Measurements from ENCODE around the gene VSX1.

VSX1 gene

GRCh38 chr20:25040438-25040831 lies 41.5 kb downstream of the VSX1 start:
- H3K27ac ChIP-seq = peak overlapping the region; percentile 59
- H3K36me3 ChIP-seq (ENCODE audit: control insufficient read depth, insufficient read depth, low read length) = no peaks in the 10 kb centered on the region

DNA sequence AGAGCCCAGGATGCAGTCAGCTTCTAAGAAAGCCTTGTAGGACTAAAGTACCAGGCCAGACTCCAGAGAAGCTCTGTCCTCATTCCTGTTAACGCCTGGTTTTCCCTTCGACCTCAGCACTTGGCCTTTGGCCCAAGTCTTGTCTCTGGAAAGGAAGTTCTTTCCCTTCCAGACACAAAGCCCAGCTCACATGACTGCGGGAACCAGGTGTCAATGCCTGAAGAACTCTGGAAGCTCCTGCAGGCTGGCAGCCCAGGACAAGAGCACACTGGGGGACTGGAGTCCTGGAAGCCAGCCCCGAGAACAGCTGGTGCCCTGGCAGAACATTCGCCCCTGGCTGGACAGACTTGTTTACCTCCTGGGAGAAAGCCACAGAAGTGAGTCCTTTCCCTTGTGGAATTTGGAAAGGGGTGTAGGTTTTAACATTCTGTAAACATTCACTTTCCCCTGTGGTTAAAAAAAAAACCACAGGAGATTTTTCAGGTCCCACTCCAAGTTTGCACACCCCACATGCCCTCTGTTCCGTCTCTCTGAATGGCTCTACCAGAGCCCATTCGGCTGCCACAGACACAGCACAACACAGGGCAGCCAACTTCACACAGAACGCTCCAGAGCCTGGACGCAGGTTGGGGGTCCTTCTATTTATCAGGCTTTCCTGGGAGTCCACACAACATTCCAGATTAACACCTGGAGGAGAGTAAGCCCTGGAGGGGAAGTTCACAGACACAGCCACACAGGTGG lies 42.1 kb downstream of the VSX1 start:
- peak overlapping the region; percentile 28 for H3K4me2 ChIP-seq (ENCODE audit: low read length)
- peaks cover 47% of the 10 kb centered on the region for H3K4me1 ChIP-seq
- peak overlapping the region; percentile 59 for H3K27ac ChIP-seq
- peaks cover 19% of the 10 kb centered on the region for H3K79me2 ChIP-seq
- H3K9ac ChIP-seq = no peak overlapping the region
- no peaks in the 10 kb centered on the region for H3K27me3 ChIP-seq (ENCODE audit: control insufficient read depth, insufficient read depth, low read length)
- H2AFZ ChIP-seq = peak overlapping the region; percentile 43
- TF ChIP-seq, protein P1, sequence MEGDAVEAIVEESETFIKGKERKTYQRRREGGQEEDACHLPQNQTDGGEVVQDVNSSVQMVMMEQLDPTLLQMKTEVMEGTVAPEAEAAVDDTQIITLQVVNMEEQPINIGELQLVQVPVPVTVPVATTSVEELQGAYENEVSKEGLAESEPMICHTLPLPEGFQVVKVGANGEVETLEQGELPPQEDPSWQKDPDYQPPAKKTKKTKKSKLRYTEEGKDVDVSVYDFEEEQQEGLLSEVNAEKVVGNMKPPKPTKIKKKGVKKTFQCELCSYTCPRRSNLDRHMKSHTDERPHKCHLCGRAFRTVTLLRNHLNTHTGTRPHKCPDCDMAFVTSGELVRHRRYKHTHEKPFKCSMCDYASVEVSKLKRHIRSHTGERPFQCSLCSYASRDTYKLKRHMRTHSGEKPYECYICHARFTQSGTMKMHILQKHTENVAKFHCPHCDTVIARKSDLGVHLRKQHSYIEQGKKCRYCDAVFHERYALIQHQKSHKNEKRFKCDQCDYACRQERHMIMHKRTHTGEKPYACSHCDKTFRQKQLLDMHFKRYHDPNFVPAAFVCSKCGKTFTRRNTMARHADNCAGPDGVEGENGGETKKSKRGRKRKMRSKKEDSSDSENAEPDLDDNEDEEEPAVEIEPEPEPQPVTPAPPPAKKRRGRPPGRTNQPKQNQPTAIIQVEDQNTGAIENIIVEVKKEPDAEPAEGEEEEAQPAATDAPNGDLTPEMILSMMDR (IDR thresholded peaks at IDR 0.05) = no peak
- no peaks in the 10 kb centered on the region for H3K9me3 ChIP-seq (ENCODE audit: control insufficient read depth, low read length)
- no peaks in the 10 kb centered on the region for H3K36me3 ChIP-seq (ENCODE audit: control insufficient read depth, insufficient read depth, low read length)
- no peak overlapping the region for H3K4me3 ChIP-seq (ENCODE audit: low read depth, low read length)

More at GRCh38 chr20:25040438-25040831, 41.5 kb downstream of the VSX1 start:
- H3K27me3 ChIP-seq (ENCODE audit: control insufficient read depth, insufficient read depth, low read length) = no peaks in the 10 kb centered on the region
- no peak overlapping the region for H3K4me3 ChIP-seq (ENCODE audit: low read depth, low read length)
- H3K9ac ChIP-seq = no peak overlapping the region
- no peaks in the 10 kb centered on the region for H3K9me3 ChIP-seq (ENCODE audit: control insufficient read depth, low read length)
- peak overlapping the region; percentile 43 for H2AFZ ChIP-seq
- TF ChIP-seq, protein P1 (IDR thresholded peaks at IDR 0.05) = no peak
- peaks cover 14% of the 10 kb centered on the region for H3K79me2 ChIP-seq
- H3K4me1 ChIP-seq = peaks cover 47% of the 10 kb centered on the region
- no peak overlapping the region for H3K4me2 ChIP-seq (ENCODE audit: low read length)

- Histone ChIP-seq H3K4me3 (ENCODE audit: low read depth, low read length) (no peak overlapping the region), H2AFZ (no peak overlapping the region), H3K9me3 (ENCODE audit: control insufficient read depth, low read length) (no peaks in the 10 kb centered on the region), H3K9ac (no peak overlapping the region), H3K27me3 (ENCODE audit: control insufficient read depth, insufficient read depth, low read length) (no peaks in the 10 kb centered on the region), H3K4me1 (peaks cover 55% of the 10 kb centered on the region), H3K36me3 (ENCODE audit: control insufficient read depth, insufficient read depth, low read length) (no peaks in the 10 kb centered on the region), H3K27ac (peak overlapping the region; percentile 59), H3K79me2 (peaks cover 24% of the 10 kb centered on the region), H3K4me2 (ENCODE audit: low read length) (no peak overlapping the region)
- TF ChIP-seq, protein P1 (IDR thresholded peaks at IDR 0.05) = no peak
These were observed 43.3 kb downstream of the VSX1 start for GRCh38 chr20:25038591-25039015.

- Histone ChIP-seq H3K4me2 (ENCODE audit: low read length) (no peak overlapping the region), H3K27ac (peak overlapping the region; percentile 59), H3K9ac (no peak overlapping the region), H3K9me3 (ENCODE audit: control insufficient read depth, low read length) (no peaks in the 10 kb centered on the region), H3K36me3 (ENCODE audit: control insufficient read depth, insufficient read depth, low read length) (no peaks in the 10 kb centered on the region), H3K79me2 (peaks cover 24% of the 10 kb centered on the region), H3K4me1 (peaks cover 59% of the 10 kb centered on the region), H3K4me3 (ENCODE audit: low read depth, low read length) (no peak overlapping the region), H3K27me3 (ENCODE audit: control insufficient read depth, insufficient read depth, low read length) (no peaks in the 10 kb centered on the region), H2AFZ (peak overlapping the region; percentile 26)
- TF ChIP-seq, protein P1 (IDR thresholded peaks at IDR 0.05) = no peak
These were observed 43.9 kb downstream of the VSX1 start for GRCh38 chr20:25038103-25038410.

Data from parathyroid adenoma (tissue), 2 donors.